GM19328 (cell line): ENCODE results near the gene ECSCR.
"Not testable (repeated sequence)": the region's sequence is repeated elsewhere in the genome, so short reads cannot be mapped to it uniquely, and the experiment has no call there.

ENCODE experiments used
- ATAC-seq: cut with Tn5 transposase; IDR thresholded peaks from one replicate; pipeline ENCODE4 v1.9.1; 2021; ENCODE audit warnings: mild to moderate bottlenecking, moderate library complexity; ENCODE audit not compliant: unreplicated experiment

ECSCR gene

GRCh38 chr5:139446956-139447779, 15.4 kb downstream of the ECSCR start:
- no peak for ATAC-seq

- ATAC-seq = no peak
These were observed 17.0 kb downstream of the ECSCR start for GRCh38 chr5:139445325-139446170.

- ATAC-seq = no peak
These were observed 18.6 kb downstream of the ECSCR start for GRCh38 chr5:139443831-139444453.

- not testable (repeated sequence) for ATAC-seq
These were observed 22.1 kb downstream of the ECSCR start for GRCh38 chr5:139440416-139440815.

- ATAC-seq = peak; percentile 87
These were observed 23.3 kb downstream of the ECSCR start, which contains the start of gene DNAJC18 for GRCh38 chr5:139439013-139439903. TSS of gene DNAJC18 (minus strand) at chr5:139439525. CDS start at chr5:139439445, 80 bp downstream.

- no peak for ATAC-seq
These were observed 23.9 kb downstream of the ECSCR start for GRCh38 chr5:139438707-139439012.

GRCh38 chr5:139435676-139436075, 26.9 kb downstream of the ECSCR start:
- ATAC-seq = no peak

- no peak for ATAC-seq
These were observed 30.8 kb downstream of the ECSCR start for GRCh38 chr5:139431706-139432105.

GRCh38 chr5:139430015-139430414, 32.5 kb downstream of the ECSCR start:
- ATAC-seq = no peak

- no peak for ATAC-seq
These were observed 36.2 kb downstream of the ECSCR start for GRCh38 chr5:139426203-139426885.

GRCh38 chr5:139425497-139425896, 37.0 kb downstream of the ECSCR start:
- ATAC-seq = no peak

GRCh38 chr5:139422307-139422893, 40.1 kb downstream of the ECSCR start:
- ATAC-seq = no peak

GRCh38 chr5:139419226-139420192, 43.0 kb downstream of the ECSCR start:
- ATAC-seq = no peak

- ATAC-seq = no peak
These were observed 43.8 kb downstream of the ECSCR start for GRCh38 chr5:139418793-139419192.

- no peak for ATAC-seq
These were observed 45.3 kb downstream of the ECSCR start for GRCh38 chr5:139417214-139417613.

- no peak for ATAC-seq
These were observed 45.9 kb downstream of the ECSCR start for GRCh38 chr5:139416651-139417050.

- no peak for ATAC-seq
These were observed 46.7 kb downstream of the ECSCR start for GRCh38 chr5:139415869-139416268.

GRCh38 chr5:139415221-139415861, 47.2 kb downstream of the ECSCR start:
- ATAC-seq = no peak
